Measurements from ENCODE around the gene IFIT1B. TPM values are rescaled to one million over a fixed set of nuclear protein-coding genes. Genes with fewer than 3 reads are reported as not detected.
A peak's percentile ranks its signal among the peaks of the same experiment; 100 is the strongest.

IFIT1B gene
- total and polyA plus RNA-seq, 10 of the 15 experiments (the other 5 are each of a cell fraction or from before 2014, with no cell fraction given), result 0.04 TPM; not detected in 9

- Histone ChIP-seq H3K27me3 (replicated peaks in 1 of 2; ENCODE audit: control insufficient read depth in 2 of 2, insufficient read depth in 2 of 2, low read length in 1 of 2) (no peaks in the 10 kb centered on the region), H4K20me1 (ENCODE audit: control insufficient read depth, insufficient read depth) (no peaks in the 10 kb centered on the region), H3K79me2 (ENCODE audit: control insufficient read depth, insufficient read depth, low read length) (no peaks in the 10 kb centered on the region), H3K27ac (ENCODE audit: control insufficient read depth, insufficient read depth) (peak overlapping the region; percentile 10; the same call in 1 of the 2 replicates), H3K9ac (ENCODE audit: control insufficient read depth, insufficient read depth, low read length) (no peak overlapping the region), H3K4me3 (no peak overlapping the region), H2AFZ (ENCODE audit: control insufficient read depth, low read depth, low read length) (no peak overlapping the region; the same call in none of the 2 replicates), H3K4me1 (ENCODE audit: control insufficient read depth, insufficient read depth, low read length) (peaks cover 25% of the 10 kb centered on the region), H3K9me3 (replicated peaks; ENCODE audit: control insufficient read depth, insufficient read depth, low read length) (no peaks in the 10 kb centered on the region), H3K36me3 (ENCODE audit: control insufficient read depth in 2 of 2, insufficient read depth in 2 of 2, low read length in 1 of 2) (no peaks in the 10 kb centered on the region), H3K4me2 (ENCODE audit: control insufficient read depth, insufficient read depth) (peak overlapping the region; percentile 13; the same call in 1 of the 2 replicates)
- ATAC-seq (peak; percentile 57), DNase-seq (ENCODE audit: low read depth, low spot score) (no peak), FAIRE-seq (peak; percentile 18)
- CTCF ChIA-PET, result interaction anchor here (0.6 to 5.9 kb wide), 53 partner anchors 9 to 1982 kb away, joined by 3 to 97 read pairs (median 7); partner anchors contain the start of genes IFIT1, IFIT2, IFIT5 and LIPA
- SMC1A ChIA-PET (ENCODE audit: uncharacterized antibody, unreplicated experiment), result interaction anchor here (0.7 to 6.8 kb wide), 45 partner anchors 7 to 541 kb away, joined by 3 to 98 read pairs (median 5); partner anchors contain the start of genes IFIT1, IFIT2, IFIT5 and LIPA
- RAD21 ChIA-PET (ENCODE audit: unreplicated experiment), result interaction anchor here (0.6 to 3.9 kb wide), 24 partner anchors 11 to 198 kb away, joined by 3 to 68 read pairs (median 7); partner anchors contain the start of genes IFIT1, IFIT2, IFIT3 and IFIT5
- POLR2A ChIA-PET, result interaction anchor here (0.5 to 2.9 kb wide), 9 partner anchors 22 to 75 kb away, joined by 3 to 10 read pairs (median 5); partner anchors contain the start of genes IFIT1, IFIT2 and IFIT5
- in situ Hi-C loops (cut with MboI), result no loop called here
- no TSS peak for BruUV-seq (replicated peaks)
- WGBS (ENCODE audit: insufficient coverage, insufficient replicate concordance, low lambda C conversion rate, missing lambda C conversion rate), result 33% methylated on average over 5 of the region's 5 CpGs
- intact Hi-C loops (cut with micrococcal nuclease; ENCODE audit: unreplicated experiment), result loop anchor here (1.0 to 5.0 kb wide), 3 partner anchors 18 to 193 kb away; no protein-coding TSS in a partner anchor
- peak; percentile 43; the same call in 1 of the 2 replicates for TF ChIP-seq RUNX3 (IDR thresholded peaks at IDR 0.05; ENCODE audit: low read length)
- peak; percentile 48 to 66 (median 53); a peak in 5 of 6 replicates for TF ChIP-seq CTCF (IDR thresholded peaks at IDR 0.05 in 2 of 3, conservative IDR thresholded peaks at IDR 0.05 in 1 of 3; ENCODE audit: control insufficient read depth in 2 of 3, extremely low read depth in 1 of 3, insufficient read depth in 1 of 3, low read depth in 3 of 3, low read length in 3 of 3)
- no peak for TF ChIP-seq FOS (IDR thresholded peaks at IDR 0.05; ENCODE audit: borderline replicate concordance, extremely low read depth, insufficient read length)
- TF ChIP-seq ATF2 (IDR thresholded peaks at IDR 0.05; ENCODE audit: low read length), result no peak
- no peak for TF ChIP-seq IRF4 (IDR thresholded peaks at IDR 0.05; ENCODE audit: low read depth, low read length)
- TF ChIP-seq SMC3 (IDR thresholded peaks at IDR 0.05; ENCODE audit: borderline replicate concordance, low read length), result peak; percentile 88
- TF ChIP-seq, protein P1, sequence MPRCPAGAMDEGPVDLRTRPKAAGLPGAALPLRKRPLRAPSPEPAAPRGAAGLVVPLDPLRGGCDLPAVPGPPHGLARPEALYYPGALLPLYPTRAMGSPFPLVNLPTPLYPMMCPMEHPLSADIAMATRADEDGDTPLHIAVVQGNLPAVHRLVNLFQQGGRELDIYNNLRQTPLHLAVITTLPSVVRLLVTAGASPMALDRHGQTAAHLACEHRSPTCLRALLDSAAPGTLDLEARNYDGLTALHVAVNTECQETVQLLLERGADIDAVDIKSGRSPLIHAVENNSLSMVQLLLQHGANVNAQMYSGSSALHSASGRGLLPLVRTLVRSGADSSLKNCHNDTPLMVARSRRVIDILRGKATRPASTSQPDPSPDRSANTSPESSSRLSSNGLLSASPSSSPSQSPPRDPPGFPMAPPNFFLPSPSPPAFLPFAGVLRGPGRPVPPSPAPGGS (IDR thresholded peaks at IDR 0.05; ENCODE audit: borderline replicate concordance, insufficient read depth, low read depth, low read length, poor library complexity, severe bottlenecking), result no peak
- no peak for TF ChIP-seq CBX3 (IDR thresholded peaks at IDR 0.05; ENCODE audit: borderline replicate concordance, low read depth)
- TF ChIP-seq, protein P2, sequence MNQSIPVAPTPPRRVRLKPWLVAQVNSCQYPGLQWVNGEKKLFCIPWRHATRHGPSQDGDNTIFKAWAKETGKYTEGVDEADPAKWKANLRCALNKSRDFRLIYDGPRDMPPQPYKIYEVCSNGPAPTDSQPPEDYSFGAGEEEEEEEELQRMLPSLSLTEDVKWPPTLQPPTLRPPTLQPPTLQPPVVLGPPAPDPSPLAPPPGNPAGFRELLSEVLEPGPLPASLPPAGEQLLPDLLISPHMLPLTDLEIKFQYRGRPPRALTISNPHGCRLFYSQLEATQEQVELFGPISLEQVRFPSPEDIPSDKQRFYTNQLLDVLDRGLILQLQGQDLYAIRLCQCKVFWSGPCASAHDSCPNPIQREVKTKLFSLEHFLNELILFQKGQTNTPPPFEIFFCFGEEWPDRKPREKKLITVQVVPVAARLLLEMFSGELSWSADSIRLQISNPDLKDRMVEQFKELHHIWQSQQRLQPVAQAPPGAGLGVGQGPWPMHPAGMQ (IDR thresholded peaks at IDR 0.05; ENCODE audit: borderline replicate concordance), result no peak
- no peak for TF ChIP-seq FOXM1 (IDR thresholded peaks at IDR 0.05; ENCODE audit: low read depth, low read length)
- TF ChIP-seq RAD21 (IDR thresholded peaks at IDR 0.05; ENCODE audit: insufficient read depth, low read depth, low read length), result peak; percentile 76
Observed at GRCh38 chr10:89369156-89370105, 8.4 kb upstream of the IFIT1B start.
